HFFc6 (cell line): ENCODE results near the gene ACTL7A. TPM values are rescaled to one million over a fixed set of nuclear protein-coding genes. Genes with fewer than 3 reads are reported as not detected.

Experiments
- DNase-seq: peaks from one replicate; pipeline ENCODE4 v3.0.0-alpha.2; 2018
- H3K27ac Mint-ChIP-seq: 2 replicates; pipeline ENCODE4 v1.8.0; 2020; ENCODE audit warnings: mild to moderate bottlenecking, mixed read lengths
- H3K27me3 Mint-ChIP-seq: 2 replicates; pipeline ENCODE4 v1.8.0; 2021; ENCODE audit warnings: mild to moderate bottlenecking, moderate library complexity, mixed read lengths; ENCODE audit not compliant: insufficient read depth
- H3K36me3 Mint-ChIP-seq: 2 replicates; pipeline ENCODE4 v1.8.0; 2021; ENCODE audit warnings: low read depth, mixed read lengths
- H3K4me1 Mint-ChIP-seq: 2 replicates; pipeline ENCODE4 v1.8.0; 2020; ENCODE audit warnings: low read depth, mixed read lengths
- H3K4me3 Mint-ChIP-seq: 2 replicates; pipeline ENCODE4 v1.8.0; 2020; ENCODE audit warnings: mild to moderate bottlenecking, moderate library complexity, mixed read lengths
- H3K9me3 Mint-ChIP-seq: 2 replicates; pipeline ENCODE4 v1.8.0; 2020; ENCODE audit warnings: mild to moderate bottlenecking, mixed read lengths
- CTCF ChIP-seq: fragments of 200-600 bp; sonication (generic); IDR thresholded peaks from 2 replicates; pipeline ENCODE4 v1.5.0; 2021; ENCODE audit warnings: antibody characterized with exemption, mild to moderate bottlenecking
- total RNA-seq, 6 experiments: library from RNA; stranded (reverse); fragmentation: NEBNext Ultra II Directional; extraction: Animal tissue kit (Norgen Biotek cat#: 25700); gene quantifications; 2 replicates in 1 of 6; 3 replicates in 5 of 6; pipeline ENCODE4 v1.2.3, GENCODE V29; 2021

Gene ACTL7A
- total RNA-seq, 6 experiments from 2014 or later = not detected

GRCh38 chr9:108860764-108861163 is 1.3 kb upstream of the ACTL7A start:
- no peak overlapping the region for H3K27ac Mint-ChIP-seq
- H3K9me3 Mint-ChIP-seq = no peaks in the 10 kb centered on the region; the same call in none of the 2 replicates
- DNase-seq = no peak
- H3K4me3 Mint-ChIP-seq = no peak overlapping the region
- TF ChIP-seq CTCF = no peak
- peaks cover 6% of the 10 kb centered on the region; the same call in 1 of the 2 replicates for H3K36me3 Mint-ChIP-seq
- H3K27me3 Mint-ChIP-seq = peaks cover 3% of the 10 kb centered on the region; the same call in 1 of the 2 replicates
- peaks cover 11% of the 10 kb centered on the region for H3K4me1 Mint-ChIP-seq

GRCh38 chr9:108861464-108861863 is 602 bp upstream of the ACTL7A start:
- no peak for DNase-seq
- Mint-ChIP-seq H3K9me3 (no peaks in the 10 kb centered on the region; the same call in none of the 2 replicates), H3K27ac (no peak overlapping the region), H3K4me3 (no peak overlapping the region), H3K36me3 (peaks cover 6% of the 10 kb centered on the region; the same call in 1 of the 2 replicates), H3K27me3 (peaks cover 3% of the 10 kb centered on the region; the same call in 1 of the 2 replicates), H3K4me1 (peaks cover 11% of the 10 kb centered on the region)
- no peak for TF ChIP-seq CTCF

- TF ChIP-seq CTCF = no peak
- H3K9me3 Mint-ChIP-seq = no peaks in the 10 kb centered on the region
- H3K27ac Mint-ChIP-seq = no peak overlapping the region
- H3K4me3 Mint-ChIP-seq = no peak overlapping the region
- H3K27me3 Mint-ChIP-seq = no peaks in the 10 kb centered on the region; the same call in 1 of the 2 replicates
- H3K4me1 Mint-ChIP-seq = peaks cover 15% of the 10 kb centered on the region
- peaks cover 13% of the 10 kb centered on the region; the same call in 1 of the 2 replicates for H3K36me3 Mint-ChIP-seq
- DNase-seq = no peak
These were observed 1.8 kb downstream of the ACTL7A start for GRCh38 chr9:108863891-108864290.

GRCh38 chr9:108864446-108864845 is 2.4 kb downstream of the ACTL7A start:
- H3K4me3 Mint-ChIP-seq = no peak overlapping the region
- no peaks in the 10 kb centered on the region; the same call in 1 of the 2 replicates for H3K27me3 Mint-ChIP-seq
- peaks cover 16% of the 10 kb centered on the region for H3K4me1 Mint-ChIP-seq
- H3K27ac Mint-ChIP-seq = no peak overlapping the region
- H3K9me3 Mint-ChIP-seq = no peaks in the 10 kb centered on the region
- TF ChIP-seq CTCF = no peak
- H3K36me3 Mint-ChIP-seq = peaks cover 19% of the 10 kb centered on the region; the same call in 1 of the 2 replicates
- no peak for DNase-seq

- TF ChIP-seq CTCF = no peak
- no peak for DNase-seq
- no peak overlapping the region for H3K27ac Mint-ChIP-seq
- H3K9me3 Mint-ChIP-seq = no peaks in the 10 kb centered on the region
- H3K36me3 Mint-ChIP-seq = peaks cover 20% of the 10 kb centered on the region; the same call in 1 of the 2 replicates
- no peak overlapping the region for H3K4me3 Mint-ChIP-seq
- H3K27me3 Mint-ChIP-seq = no peaks in the 10 kb centered on the region; the same call in 1 of the 2 replicates
- peaks cover 14% of the 10 kb centered on the region for H3K4me1 Mint-ChIP-seq
These were observed 3.0 kb downstream of the ACTL7A start for GRCh38 chr9:108865037-108865436.
